Smooth muscle cell (in vitro differentiated cells): ENCODE results near the gene BBC3. TPM values are rescaled to one million over a fixed set of nuclear protein-coding genes. Genes with fewer than 3 reads are reported as not detected.

Experiments used
- DNase-seq: peaks from one replicate; lab custom pipeline; 2025; ENCODE audit not compliant: unreplicated experiment; lab: John Stamatoyannopoulos, UW
- H2AFZ ChIP-seq: fragments of 200-600 bp; sonication (generic); 2 replicates; pipeline ENCODE4 v1.6.0; 2016; ENCODE audit warnings: antibody characterized with exemption, low read depth, mild to moderate bottlenecking
- H3F3A ChIP-seq: fragments of 200-600 bp; sonication (generic); 2 replicates; pipeline ENCODE4 v1.6.0; 2017; ENCODE audit warnings: antibody characterized with exemption, low read depth
- H3K27ac ChIP-seq: fragments of 200-600 bp; sonication (generic); 2 replicates; pipeline ENCODE4 v1.5.1; 2016; ENCODE audit warnings: low read depth, mild to moderate bottlenecking
- H3K27me3 ChIP-seq: fragments of 200-600 bp; sonication (generic); 2 replicates; pipeline ENCODE4 v1.6.1; 2016; ENCODE audit warnings: low read depth, mild to moderate bottlenecking
- H3K36me3 ChIP-seq: fragments of 200-600 bp; sonication (generic); 2 replicates; pipeline ENCODE4 v1.5.1; 2016; ENCODE audit warnings: low read depth
- H3K4me1 ChIP-seq: fragments of 200-600 bp; sonication (generic); 2 replicates; pipeline ENCODE4 v1.5.1; 2016; ENCODE audit warnings: low read depth
- H3K4me2 ChIP-seq: fragments of 200-600 bp; sonication (generic); 2 replicates; pipeline ENCODE4 v1.6.0; 2016; ENCODE audit warnings: mild to moderate bottlenecking
- H3K4me3 ChIP-seq: fragments of 200-600 bp; sonication (generic); 2 replicates; pipeline ENCODE4 v1.5.1; 2016; ENCODE audit warnings: mild to moderate bottlenecking
- H3K79me2 ChIP-seq: fragments of 200-600 bp; sonication (generic); 2 replicates; pipeline ENCODE4 v1.6.0; 2016; ENCODE audit warnings: low read depth, mild to moderate bottlenecking
- H3K9ac ChIP-seq: fragments of 200-600 bp; sonication (generic); 2 replicates; pipeline ENCODE4 v1.6.0; 2016; ENCODE audit warnings: low read depth
- H3K9me3 ChIP-seq: fragments of 200-600 bp; sonication (generic); replicated peaks from 2 replicates; pipeline ENCODE4 v1.5.1; 2016; ENCODE audit warnings: low read depth
- H4K20me1 ChIP-seq: fragments of 200-600 bp; sonication (generic); 2 replicates; pipeline ENCODE4 v1.6.0; 2016; ENCODE audit warnings: low read depth
- WGBS: methylation state at CpG from one replicate; pipeline ENCODE4 v1.1.7; 2016; ENCODE audit warnings: low lambda C conversion rate; 5-methylcytosine and 5-hydroxymethylcytosine counted together
- polyA plus RNA-seq: library from polyadenylated mRNA; unstranded; fragments of >200 nt; fragmentation: Nextera tagmentation; extraction: Ambion mirVana; gene quantifications from 2 replicates; pipeline ENCODE4 v1.2.1, GENCODE V29; 2016
- total RNA-seq: library from RNA; depleted of rRNA; stranded (reverse); fragments of >200 nt; gene quantifications from 2 replicates; pipeline ENCODE4 v1.2.3, GENCODE V29; 2014
- TF ChIP-seq, protein P1 (sequence below): fragments of 200-600 bp; sonication (generic); IDR thresholded peaks from 2 replicates; pipeline ENCODE4 v1.5.1; 2017; ENCODE audit warnings: borderline replicate concordance, mild to moderate bottlenecking, antibody characterized with exemption; ENCODE audit not compliant: insufficient read depth, poor library complexity, severe bottlenecking

BBC3 gene
- total and polyA plus RNA-seq, 2 experiments from 2014 or later = 10.2 to 29.9 TPM

DNA sequence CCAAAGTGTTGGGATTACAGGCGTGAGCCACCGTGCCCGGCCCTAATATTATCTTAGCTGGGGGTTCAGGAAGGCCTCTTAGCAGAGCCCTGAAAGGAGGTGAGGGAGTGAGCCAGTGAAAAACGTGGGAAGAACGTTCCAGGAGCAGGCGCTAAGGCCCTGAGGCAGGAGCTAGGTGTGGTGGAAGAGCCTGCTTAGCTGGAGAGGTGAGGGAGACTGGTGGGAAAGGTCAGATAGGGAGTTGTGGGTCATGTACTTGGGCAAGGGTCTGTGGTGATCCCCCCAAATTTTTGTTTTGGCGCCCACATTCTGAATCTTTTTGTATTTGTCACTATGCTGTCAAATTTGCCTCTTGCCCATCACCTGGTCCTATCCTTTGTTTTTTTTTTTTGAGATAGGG, 38.6 kb upstream of the BBC3 start:
- 89% methylated on average over 7 of the region's 7 CpGs for WGBS
- peaks cover 3% of the 10 kb centered on the region for H3K79me2 ChIP-seq
- no peak overlapping the region for H3K4me2 ChIP-seq
- peaks cover 12% of the 10 kb centered on the region for H3K4me1 ChIP-seq
- no peaks in the 10 kb centered on the region for H3K9me3 ChIP-seq
- no peak overlapping the region for H3K27ac ChIP-seq
- no peak overlapping the region for H3K4me3 ChIP-seq
- no peak overlapping the region for H3K9ac ChIP-seq
- peaks cover 5% of the 10 kb centered on the region for H3K36me3 ChIP-seq
- peaks cover 20% of the 10 kb centered on the region for H3F3A ChIP-seq
- no peak for DNase-seq
- no peaks in the 10 kb centered on the region for H3K27me3 ChIP-seq
- TF ChIP-seq, protein P1, sequence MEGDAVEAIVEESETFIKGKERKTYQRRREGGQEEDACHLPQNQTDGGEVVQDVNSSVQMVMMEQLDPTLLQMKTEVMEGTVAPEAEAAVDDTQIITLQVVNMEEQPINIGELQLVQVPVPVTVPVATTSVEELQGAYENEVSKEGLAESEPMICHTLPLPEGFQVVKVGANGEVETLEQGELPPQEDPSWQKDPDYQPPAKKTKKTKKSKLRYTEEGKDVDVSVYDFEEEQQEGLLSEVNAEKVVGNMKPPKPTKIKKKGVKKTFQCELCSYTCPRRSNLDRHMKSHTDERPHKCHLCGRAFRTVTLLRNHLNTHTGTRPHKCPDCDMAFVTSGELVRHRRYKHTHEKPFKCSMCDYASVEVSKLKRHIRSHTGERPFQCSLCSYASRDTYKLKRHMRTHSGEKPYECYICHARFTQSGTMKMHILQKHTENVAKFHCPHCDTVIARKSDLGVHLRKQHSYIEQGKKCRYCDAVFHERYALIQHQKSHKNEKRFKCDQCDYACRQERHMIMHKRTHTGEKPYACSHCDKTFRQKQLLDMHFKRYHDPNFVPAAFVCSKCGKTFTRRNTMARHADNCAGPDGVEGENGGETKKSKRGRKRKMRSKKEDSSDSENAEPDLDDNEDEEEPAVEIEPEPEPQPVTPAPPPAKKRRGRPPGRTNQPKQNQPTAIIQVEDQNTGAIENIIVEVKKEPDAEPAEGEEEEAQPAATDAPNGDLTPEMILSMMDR = no peak
- H4K20me1 ChIP-seq = peaks cover 29% of the 10 kb centered on the region
- H2AFZ ChIP-seq = no peak overlapping the region

DNA sequence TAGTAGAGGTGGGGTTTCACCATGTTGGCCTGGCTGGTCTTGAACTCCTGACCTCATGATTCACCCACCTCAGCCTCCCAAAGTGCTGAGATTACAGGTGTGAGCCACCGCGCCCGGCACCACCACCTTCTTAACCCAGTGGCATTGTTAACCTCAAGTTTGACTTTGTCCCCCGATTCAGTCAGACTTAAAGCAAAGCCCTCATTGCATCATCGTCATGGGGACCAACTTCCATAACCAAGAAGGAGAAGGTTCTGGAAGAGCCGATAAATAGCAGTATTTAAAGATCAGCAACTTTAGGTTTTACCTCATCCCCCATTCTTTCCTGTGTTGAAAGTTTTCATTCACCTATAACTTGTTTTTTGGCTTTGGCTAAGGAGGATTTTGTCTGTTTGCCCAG, 37.0 kb upstream of the BBC3 start:
- H3K27ac ChIP-seq = peak overlapping the region; percentile 8
- H3K79me2 ChIP-seq = peaks cover 10% of the 10 kb centered on the region
- peaks cover 5% of the 10 kb centered on the region for H3K36me3 ChIP-seq
- 81% methylated on average over 6 of the region's 6 CpGs for WGBS
- TF ChIP-seq, protein P1 = no peak
- H3K27me3 ChIP-seq = no peaks in the 10 kb centered on the region
- no peak for DNase-seq
- H4K20me1 ChIP-seq = peaks cover 42% of the 10 kb centered on the region
- no peak overlapping the region for H3K4me3 ChIP-seq
- H3F3A ChIP-seq = peaks cover 14% of the 10 kb centered on the region
- H3K9me3 ChIP-seq = no peaks in the 10 kb centered on the region
- no peak overlapping the region for H3K9ac ChIP-seq
- H2AFZ ChIP-seq = no peak overlapping the region
- no peak overlapping the region for H3K4me2 ChIP-seq
- H3K4me1 ChIP-seq = peaks cover 12% of the 10 kb centered on the region

DNA sequence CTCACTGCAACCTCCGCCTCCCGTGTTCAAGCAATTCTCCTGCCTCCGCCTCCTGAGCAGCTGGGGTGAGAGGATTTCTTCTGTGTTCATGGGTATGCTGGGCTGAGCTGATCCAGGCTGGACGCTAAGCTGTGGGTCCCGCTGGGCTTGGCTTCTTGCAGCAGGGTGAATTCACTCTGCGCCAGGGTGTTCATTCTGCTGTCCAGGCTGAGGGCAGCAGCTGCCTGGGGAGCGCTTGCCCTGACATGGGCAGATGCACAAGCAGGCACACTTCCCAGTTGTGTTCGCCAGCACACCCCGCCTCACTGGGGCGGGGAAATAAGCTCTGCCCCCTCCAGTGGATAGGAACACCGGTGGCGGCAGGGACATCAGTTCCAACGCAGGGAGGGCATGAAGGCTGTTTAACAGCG, 36.4 kb upstream of the BBC3 start:
- peaks cover 48% of the 10 kb centered on the region for H4K20me1 ChIP-seq
- peaks cover 8% of the 10 kb centered on the region for H3F3A ChIP-seq
- TF ChIP-seq, protein P1 = no peak
- H3K27me3 ChIP-seq = no peaks in the 10 kb centered on the region
- no peak overlapping the region for H2AFZ ChIP-seq
- peaks cover 15% of the 10 kb centered on the region for H3K79me2 ChIP-seq
- H3K27ac ChIP-seq = no peak overlapping the region
- no peak overlapping the region for H3K9ac ChIP-seq
- H3K36me3 ChIP-seq = peaks cover 5% of the 10 kb centered on the region
- no peaks in the 10 kb centered on the region for H3K9me3 ChIP-seq
- WGBS = 97% methylated on average over 14 of the region's 14 CpGs
- peaks cover 6% of the 10 kb centered on the region for H3K4me1 ChIP-seq
- no peak for DNase-seq
- H3K4me3 ChIP-seq = no peak overlapping the region
- H3K4me2 ChIP-seq = no peak overlapping the region

DNA sequence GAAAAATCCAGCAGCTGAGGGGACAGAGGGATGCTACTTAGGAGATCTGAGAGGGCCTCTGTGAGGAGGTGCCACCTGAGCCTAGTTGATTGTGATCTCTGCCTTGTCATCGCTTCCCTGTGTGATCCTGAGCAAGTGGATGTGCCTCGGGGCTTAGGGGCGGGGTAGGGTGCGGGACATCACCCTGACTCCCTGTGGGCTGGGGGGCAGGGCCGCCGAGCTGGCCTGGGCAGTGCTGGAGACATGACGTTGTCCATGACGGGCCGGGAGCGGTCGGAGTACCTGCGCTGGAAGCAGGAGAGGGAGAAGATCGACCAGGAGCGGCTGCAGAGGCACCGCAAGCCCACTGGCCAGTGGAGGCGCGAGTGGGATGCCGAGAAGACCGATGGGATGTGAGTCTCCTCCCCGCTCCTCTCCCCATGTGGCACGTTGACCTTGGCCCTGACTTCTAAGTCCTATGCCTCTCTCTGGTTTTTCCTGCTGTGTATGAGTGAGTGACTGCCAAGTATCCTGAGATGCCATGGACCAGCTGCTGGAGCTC, 35.5 kb upstream of the BBC3 start:
- Histone ChIP-seq H4K20me1 (peaks cover 50% of the 10 kb centered on the region), H3F3A (peaks cover 3% of the 10 kb centered on the region), H3K4me3 (no peak overlapping the region), H3K9ac (no peak overlapping the region), H3K27me3 (no peaks in the 10 kb centered on the region), H3K4me2 (no peak overlapping the region), H3K79me2 (peaks cover 16% of the 10 kb centered on the region), H3K27ac (no peak overlapping the region), H3K4me1 (no peaks in the 10 kb centered on the region), H2AFZ (no peak overlapping the region), H3K36me3 (peaks cover 5% of the 10 kb centered on the region), H3K9me3 (no peaks in the 10 kb centered on the region)
- WGBS = 91% methylated on average over 17 of the region's 21 CpGs
- TF ChIP-seq, protein P1 = no peak
- no peak for DNase-seq
